ENCODE data around the gene NTSR2. TPM values are rescaled to one million over a fixed set of nuclear protein-coding genes. Genes with fewer than 3 reads are reported as not detected.

The NTSR2 gene
- total RNA-seq, 1 donor from 2014 or later = not detected

- H3K9me3 Mint-ChIP-seq = no peaks in the 10 kb centered on the region
- TF ChIP-seq CTCF (IDR thresholded peaks at IDR 0.05) = no peak
- no peak for DNase-seq
- H3K36me3 Mint-ChIP-seq (ENCODE audit: low read depth) = no peaks in the 10 kb centered on the region
- CTCF ChIA-PET = interaction anchor here (1.1 to 1.5 kb wide), 4 partner anchors 9 to 1323 kb away, joined by 3 to 5 read pairs (median 4); no protein-coding TSS in a partner anchor
- H3K4me3 Mint-ChIP-seq = no peak overlapping the region
- ATAC-seq (ENCODE audit: low read depth) = no peak
- no peak overlapping the region for H3K27ac Mint-ChIP-seq
- POLR2A ChIA-PET = no interaction called here
- H3K27me3 Mint-ChIP-seq = peaks cover 12% of the 10 kb centered on the region
- peaks cover 9% of the 10 kb centered on the region for H3K4me1 Mint-ChIP-seq
- intact Hi-C loops (cut with micrococcal nuclease) = loop anchor here (10.0 kb wide), 2 partner anchors 549 to 869 kb away; partner anchors contain the start of gene PDIA6
Measured at GRCh38 chr2:11683966-11684365, 14.0 kb upstream of the NTSR2 start.

- Mint-ChIP-seq H3K4me1 (peaks cover 6% of the 10 kb centered on the region), H3K27me3 (peaks cover 15% of the 10 kb centered on the region), H3K4me3 (no peak overlapping the region), H3K36me3 (ENCODE audit: low read depth) (no peaks in the 10 kb centered on the region), H3K9me3 (no peaks in the 10 kb centered on the region), H3K27ac (no peak overlapping the region)
- ATAC-seq (ENCODE audit: low read depth) (no peak), DNase-seq (no peak)
- no peak for TF ChIP-seq CTCF (IDR thresholded peaks at IDR 0.05)
- intact Hi-C loops (cut with micrococcal nuclease) = loop anchor here (10.0 kb wide), 2 partner anchors 549 to 869 kb away; partner anchors contain the start of gene PDIA6
- ChIA-PET POLR2A (no interaction called here), CTCF (interaction anchor here (1.1 to 1.5 kb wide), 2 partner anchors 9 to 96 kb away, joined by 4 to 5 read pairs; no protein-coding TSS in a partner anchor)
Measured at GRCh38 chr2:11683476-11683875, 13.5 kb upstream of the NTSR2 start.

- Mint-ChIP-seq H3K4me1 (no peaks in the 10 kb centered on the region), H3K4me3 (no peak overlapping the region), H3K27ac (no peak overlapping the region), H3K27me3 (peaks cover 24% of the 10 kb centered on the region), H3K9me3 (no peaks in the 10 kb centered on the region), H3K36me3 (ENCODE audit: low read depth) (no peaks in the 10 kb centered on the region)
- no peak for TF ChIP-seq CTCF (IDR thresholded peaks at IDR 0.05)
- ChIA-PET CTCF (interaction anchor here (1.0 kb wide), 1 partner anchor 99 kb away, joined by 3 read pairs; no protein-coding TSS in a partner anchor), POLR2A (no interaction called here)
- DNase-seq = no peak
- no peak for ATAC-seq (ENCODE audit: low read depth)
- intact Hi-C loops (cut with micrococcal nuclease) = loop anchor here (1.0 to 10.0 kb wide), 3 partner anchors 204 to 868 kb away; partner anchors contain the start of gene PDIA6
Measured at GRCh38 chr2:11682590-11682915, 12.6 kb upstream of the NTSR2 start.

GRCh38 chr2:11681722-11682589, 12.0 kb upstream of the NTSR2 start:
- Mint-ChIP-seq H3K27ac (no peak overlapping the region), H3K9me3 (no peaks in the 10 kb centered on the region), H3K36me3 (ENCODE audit: low read depth) (no peaks in the 10 kb centered on the region), H3K4me1 (no peaks in the 10 kb centered on the region), H3K27me3 (peaks cover 26% of the 10 kb centered on the region), H3K4me3 (no peak overlapping the region)
- CTCF ChIA-PET = interaction anchor here (1.0 to 1.5 kb wide), 3 partner anchors 7 to 204 kb away, joined by 3 read pairs; no protein-coding TSS in a partner anchor
- TF ChIP-seq CTCF (IDR thresholded peaks at IDR 0.05) = no peak
- POLR2A ChIA-PET = no interaction called here
- ATAC-seq (ENCODE audit: low read depth) (peak; percentile 73), DNase-seq (no peak)
- intact Hi-C loops (cut with micrococcal nuclease) = loop anchor here (1.0 to 10.0 kb wide), 3 partner anchors 204 to 867 kb away; partner anchors contain the start of gene PDIA6

Measured in activated B cell treated with CpG ODN at 0.5 μM for 24 hours (primary cell).